ENCODE measurements around the gene PLEKHM3.

The PLEKHM3 gene

GRCh38 chr2:207934720-207935119 lies 90.6 kb downstream of the PLEKHM3 start:
- H3K36me3 ChIP-seq (ENCODE audit: low read length), result no peaks in the 10 kb centered on the region
- no peaks in the 10 kb centered on the region for H3K79me2 ChIP-seq (ENCODE audit: insufficient read depth, low read length)
- no peaks in the 10 kb centered on the region for H3K9me2 ChIP-seq (replicated peaks; ENCODE audit: insufficient read depth, low read length)
- no peak overlapping the region for H2AFZ ChIP-seq (ENCODE audit: low read depth, low read length, severe bottlenecking)
- no peaks in the 10 kb centered on the region for H3K27me3 ChIP-seq (ENCODE audit: low read length)
- H3K9me3 ChIP-seq (ENCODE audit: insufficient read depth, low read length), result no peaks in the 10 kb centered on the region
- TF ChIP-seq CTCF (IDR thresholded peaks at IDR 0.05; ENCODE audit: insufficient read depth, low read length, poor library complexity, severe bottlenecking), result no peak
- no peak for TF ChIP-seq EZH2phosphoT487 (conservative IDR thresholded peaks at IDR 0.05; ENCODE audit: low read length)
- no peaks in the 10 kb centered on the region for H3F3A ChIP-seq (ENCODE audit: insufficient read depth)
- H4K20me1 ChIP-seq (ENCODE audit: low read depth, low read length), result no peaks in the 10 kb centered on the region
- H3K4me3 ChIP-seq (ENCODE audit: insufficient read depth, low read length, poor library complexity, severe bottlenecking), result no peak overlapping the region
- H3K9ac ChIP-seq (ENCODE audit: low read length), result no peak overlapping the region
- no peak overlapping the region for H3K27ac ChIP-seq (ENCODE audit: low read depth, low read length)
- H3K4me2 ChIP-seq (ENCODE audit: low read depth, low read length, poor library complexity, severe bottlenecking), result no peak overlapping the region

GRCh38 chr2:207933396-207934065 lies 91.8 kb downstream of the PLEKHM3 start:
- Histone ChIP-seq H3K27me3 (ENCODE audit: low read length) (no peaks in the 10 kb centered on the region), H3K4me3 (ENCODE audit: insufficient read depth, low read length, poor library complexity, severe bottlenecking) (no peak overlapping the region), H3K9ac (ENCODE audit: low read length) (no peak overlapping the region), H3F3A (ENCODE audit: insufficient read depth) (no peaks in the 10 kb centered on the region), H3K27ac (ENCODE audit: low read depth, low read length) (no peak overlapping the region), H3K4me2 (ENCODE audit: low read depth, low read length, poor library complexity, severe bottlenecking) (no peak overlapping the region), H3K36me3 (ENCODE audit: low read length) (no peaks in the 10 kb centered on the region), H3K9me3 (ENCODE audit: insufficient read depth, low read length) (no peaks in the 10 kb centered on the region), H4K20me1 (ENCODE audit: low read depth, low read length) (no peaks in the 10 kb centered on the region), H3K9me2 (replicated peaks; ENCODE audit: insufficient read depth, low read length) (no peaks in the 10 kb centered on the region), H2AFZ (ENCODE audit: low read depth, low read length, severe bottlenecking) (no peak overlapping the region), H3K79me2 (ENCODE audit: insufficient read depth, low read length) (no peaks in the 10 kb centered on the region)
- no peak for TF ChIP-seq CTCF (IDR thresholded peaks at IDR 0.05; ENCODE audit: insufficient read depth, low read length, poor library complexity, severe bottlenecking)

GRCh38 chr2:207932106-207932505 lies 93.2 kb downstream of the PLEKHM3 start:
- H3K4me2 ChIP-seq (ENCODE audit: low read depth, low read length, poor library complexity, severe bottlenecking), result no peak overlapping the region
- H3F3A ChIP-seq (ENCODE audit: insufficient read depth), result no peaks in the 10 kb centered on the region
- H3K4me3 ChIP-seq (ENCODE audit: insufficient read depth, low read length, poor library complexity, severe bottlenecking), result no peak overlapping the region
- no peaks in the 10 kb centered on the region for H4K20me1 ChIP-seq (ENCODE audit: low read depth, low read length)
- TF ChIP-seq EZH2phosphoT487 (conservative IDR thresholded peaks at IDR 0.05; ENCODE audit: low read length), result no peak
- TF ChIP-seq CTCF (IDR thresholded peaks at IDR 0.05; ENCODE audit: insufficient read depth, low read length, poor library complexity, severe bottlenecking), result no peak
- no peaks in the 10 kb centered on the region for H3K9me3 ChIP-seq (ENCODE audit: insufficient read depth, low read length)
- H2AFZ ChIP-seq (ENCODE audit: low read depth, low read length, severe bottlenecking), result no peak overlapping the region
- H3K9me2 ChIP-seq (replicated peaks; ENCODE audit: insufficient read depth, low read length), result no peaks in the 10 kb centered on the region
- no peak overlapping the region for H3K27ac ChIP-seq (ENCODE audit: low read depth, low read length)
- H3K79me2 ChIP-seq (ENCODE audit: insufficient read depth, low read length), result no peaks in the 10 kb centered on the region
- no peaks in the 10 kb centered on the region for H3K27me3 ChIP-seq (ENCODE audit: low read length)
- no peaks in the 10 kb centered on the region for H3K36me3 ChIP-seq (ENCODE audit: low read length)
- H3K9ac ChIP-seq (ENCODE audit: low read length), result no peak overlapping the region
